Brain microvascular endothelial cell (primary cell): ENCODE results near the gene ASPHD1.
"Not testable (repeated sequence)": the region's sequence is repeated elsewhere in the genome, so short reads cannot be mapped to it uniquely, and the experiment has no call there.

ENCODE experiments used
- DNase-seq: peaks from one replicate; pipeline ENCODE4 v3.0.0-alpha.2; 2020
- H3K27ac ChIP-seq: fragments of 250-450 bp; sonication (Bioruptor Pico); 2 replicates; pipeline ENCODE4 v1.5.1; 2020; ENCODE audit warnings: mild to moderate bottlenecking, moderate library complexity
- H3K27me3 ChIP-seq: fragments of 250-450 bp; sonication (Bioruptor Pico); replicated peaks from 2 replicates; pipeline ENCODE4 v1.5.1; 2020; ENCODE audit warnings: mild to moderate bottlenecking
- H3K36me3 ChIP-seq: fragments of 250-450 bp; sonication (Bioruptor Pico); replicated peaks from 2 replicates; pipeline ENCODE4 v1.5.1; 2020; ENCODE audit warnings: mild to moderate bottlenecking
- H3K4me3 ChIP-seq: 2 replicates; pipeline ENCODE4 v1.5.1; 2011; ENCODE audit warnings: low read depth, mild to moderate bottlenecking, control low read depth, low read length, moderate library complexity
- CTCF ChIP-seq: IDR thresholded peaks from 2 replicates; pipeline ENCODE4 v1.5.1; 2011; ENCODE audit warnings: low read depth, mild to moderate bottlenecking, moderate library complexity, low read length, control low read depth, inconsistent platforms; ENCODE audit errors: missing control alignments
- in situ Hi-C: cut with HindIII; loops from 2 replicates; pipeline ENCODE4 v1.10.0; 2017; ENCODE audit warnings: low sequenced_read_pairs, low pct_ligation_motif_present

Gene ASPHD1

GRCh38 chr16:29905668-29906067, 5.4 kb downstream of the ASPHD1 start:
- no peak for DNase-seq
- Histone ChIP-seq H3K36me3 (no peaks in the 10 kb centered on the region), H3K4me3 (no peak overlapping the region), H3K27ac (no peak overlapping the region), H3K27me3 (no peaks in the 10 kb centered on the region)
- TF ChIP-seq CTCF = no peak
- in situ Hi-C loops = no loop called here

DNA sequence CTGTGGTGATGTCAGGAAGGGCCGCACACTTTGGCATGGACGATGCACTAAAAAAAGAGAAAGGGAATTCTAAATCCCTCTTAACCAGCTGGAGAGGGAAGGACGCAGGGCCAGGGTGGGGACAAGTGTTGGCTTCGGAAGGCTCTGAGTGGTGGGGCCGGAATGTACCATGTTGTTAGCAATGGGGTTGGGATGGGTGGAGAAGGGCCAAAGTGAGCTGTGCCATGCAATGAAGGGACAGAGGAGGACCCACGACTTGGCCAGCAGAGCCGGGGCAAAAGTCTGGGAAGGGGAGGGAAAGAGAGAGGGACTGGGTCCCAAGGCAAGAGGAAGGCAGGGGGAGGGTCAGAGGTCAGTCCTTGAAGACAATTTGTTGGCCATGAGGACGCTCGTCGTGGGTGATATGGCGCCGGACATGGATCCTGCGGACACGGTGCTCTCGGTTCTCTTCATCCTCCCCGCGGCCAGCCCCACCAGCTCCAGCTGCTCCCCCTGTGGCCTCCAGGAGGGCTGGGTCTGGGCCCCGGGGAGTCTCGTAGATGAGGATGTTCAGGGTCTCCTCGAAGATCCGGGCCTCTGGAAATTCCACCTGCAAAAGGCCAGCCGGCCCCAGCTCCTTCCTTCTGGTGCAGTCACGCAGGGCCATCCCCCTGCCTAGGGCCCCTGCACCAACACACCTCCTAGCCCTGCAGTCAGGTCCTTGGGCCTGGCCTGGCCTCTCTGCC, 6.4 kb downstream of the ASPHD1 start:
- no peaks in the 10 kb centered on the region for H3K27me3 ChIP-seq
- no peak for DNase-seq
- H3K36me3 ChIP-seq = no peaks in the 10 kb centered on the region
- no peak overlapping the region for H3K4me3 ChIP-seq
- no peak overlapping the region for H3K27ac ChIP-seq
- TF ChIP-seq CTCF = no peak
- in situ Hi-C loops = no loop called here

GRCh38 chr16:29907973-29908372, 7.7 kb downstream of the ASPHD1 start:
- DNase-seq = no peak
- in situ Hi-C loops = no loop called here
- TF ChIP-seq CTCF = no peak
- Histone ChIP-seq H3K27me3 (no peaks in the 10 kb centered on the region), H3K27ac (no peak overlapping the region), H3K4me3 (no peak overlapping the region), H3K36me3 (no peaks in the 10 kb centered on the region)

DNA sequence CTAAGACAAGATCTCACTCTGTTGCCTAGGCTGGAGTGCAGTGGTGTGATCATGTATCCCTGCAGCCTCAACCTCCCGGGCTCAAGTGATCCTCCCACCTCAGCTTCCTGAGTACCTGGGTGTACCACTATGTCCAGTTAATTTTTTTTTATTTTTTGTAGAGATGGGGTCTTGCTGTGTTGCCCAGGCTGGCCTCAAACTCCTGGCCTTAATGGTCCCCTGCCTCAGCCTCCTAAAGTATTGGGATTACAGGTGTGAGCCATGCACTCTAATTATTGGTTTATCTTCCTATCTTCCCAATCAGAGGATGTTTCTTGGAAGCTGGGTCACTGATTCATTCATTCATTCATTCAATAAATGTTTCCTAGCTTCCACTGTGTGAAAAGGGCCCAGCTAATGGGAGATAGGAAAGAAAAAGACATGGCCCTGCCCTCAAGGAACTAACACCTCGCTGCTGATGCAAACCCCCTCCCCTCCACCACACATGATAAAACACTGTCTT, 8.5 kb downstream of the ASPHD1 start:
- no peak for TF ChIP-seq CTCF
- in situ Hi-C loops = no loop called here
- Histone ChIP-seq H3K4me3 (no peak overlapping the region), H3K36me3 (no peaks in the 10 kb centered on the region), H3K27me3 (no peaks in the 10 kb centered on the region), H3K27ac (no peak overlapping the region)
- no peak for DNase-seq

GRCh38 chr16:29909391-29909790, 9.1 kb downstream of the ASPHD1 start:
- Histone ChIP-seq H3K4me3 (no peak overlapping the region), H3K27ac (no peak overlapping the region), H3K36me3 (peaks cover 3% of the 10 kb centered on the region), H3K27me3 (no peaks in the 10 kb centered on the region)
- in situ Hi-C loops = no loop called here
- TF ChIP-seq CTCF = no peak
- DNase-seq = no peak

DNA sequence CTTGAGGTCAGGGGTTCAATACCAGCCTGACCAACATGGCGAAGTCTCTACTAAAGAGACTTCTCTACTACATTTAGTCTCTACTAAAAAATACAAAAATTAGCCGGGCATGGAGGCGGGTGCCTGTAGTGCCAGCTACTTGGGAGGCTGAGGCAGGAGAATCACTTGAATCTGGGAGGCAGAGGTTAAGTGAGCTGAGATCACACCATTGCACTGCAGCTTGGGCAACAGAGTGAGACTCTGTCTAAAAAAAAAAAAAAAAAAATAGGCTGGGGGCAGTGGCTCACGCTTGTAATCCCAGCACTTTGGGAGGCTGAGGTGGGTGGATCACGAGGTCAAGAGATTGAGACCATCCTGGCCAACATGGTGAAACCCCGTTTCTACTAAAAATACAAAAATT, 9.6 kb downstream of the ASPHD1 start:
- H3K27ac ChIP-seq, H3K27me3 ChIP-seq, DNase-seq, in situ Hi-C loops, H3K4me3 ChIP-seq, H3K36me3 ChIP-seq: not testable (repeated sequence)
